OCI-LY1 (cell line): Measurements from ENCODE around the gene PTPA.

ENCODE experiments used
- EZH2 ChIP-seq: fragments of 200-600 bp; sonication (generic), shearing (Covaris generic); IDR thresholded peaks from 2 replicates; pipeline ENCODE4 v1.8.0; 2017; ENCODE audit warnings: borderline replicate concordance, mixed run types, mild to moderate bottlenecking, antibody characterized with exemption, low read length, moderate library complexity, mixed read lengths
- TF ChIP-seq, protein P1 (sequence below): fragments of 200-600 bp; sonication (generic), shearing (Covaris generic); IDR thresholded peaks from 2 replicates; pipeline ENCODE4 v1.5.1; 2017; ENCODE audit warnings: mild to moderate bottlenecking, antibody characterized with exemption, low read length, moderate library complexity, mixed read lengths

DNA sequence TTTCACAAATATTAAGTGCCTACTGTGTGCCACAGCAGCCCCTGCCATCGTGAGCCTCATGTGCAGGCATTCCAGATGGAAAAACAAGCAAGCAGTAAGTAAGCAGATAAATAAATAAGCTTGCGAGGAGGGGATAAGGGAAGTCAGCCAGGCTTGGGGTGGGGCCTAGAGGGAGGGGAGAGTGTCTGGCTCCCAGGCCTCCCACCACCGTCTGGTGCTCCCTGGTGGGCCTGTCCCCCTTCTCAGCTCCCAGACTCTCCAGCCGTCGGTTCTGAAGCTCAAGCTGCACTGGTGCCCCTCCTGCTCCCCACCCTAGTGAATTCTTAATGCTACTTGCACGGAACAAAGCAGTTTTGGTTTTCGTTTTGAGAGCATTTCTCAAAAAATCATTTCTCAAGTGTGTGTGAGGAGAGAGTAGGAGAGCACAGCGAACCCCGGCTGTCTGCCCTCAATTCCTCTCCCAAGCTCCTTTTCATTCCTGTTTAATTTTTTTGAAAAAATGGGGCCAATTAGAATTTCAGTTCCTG, 73.4 kb downstream of the PTPA start:
- TF ChIP-seq, protein P1, sequence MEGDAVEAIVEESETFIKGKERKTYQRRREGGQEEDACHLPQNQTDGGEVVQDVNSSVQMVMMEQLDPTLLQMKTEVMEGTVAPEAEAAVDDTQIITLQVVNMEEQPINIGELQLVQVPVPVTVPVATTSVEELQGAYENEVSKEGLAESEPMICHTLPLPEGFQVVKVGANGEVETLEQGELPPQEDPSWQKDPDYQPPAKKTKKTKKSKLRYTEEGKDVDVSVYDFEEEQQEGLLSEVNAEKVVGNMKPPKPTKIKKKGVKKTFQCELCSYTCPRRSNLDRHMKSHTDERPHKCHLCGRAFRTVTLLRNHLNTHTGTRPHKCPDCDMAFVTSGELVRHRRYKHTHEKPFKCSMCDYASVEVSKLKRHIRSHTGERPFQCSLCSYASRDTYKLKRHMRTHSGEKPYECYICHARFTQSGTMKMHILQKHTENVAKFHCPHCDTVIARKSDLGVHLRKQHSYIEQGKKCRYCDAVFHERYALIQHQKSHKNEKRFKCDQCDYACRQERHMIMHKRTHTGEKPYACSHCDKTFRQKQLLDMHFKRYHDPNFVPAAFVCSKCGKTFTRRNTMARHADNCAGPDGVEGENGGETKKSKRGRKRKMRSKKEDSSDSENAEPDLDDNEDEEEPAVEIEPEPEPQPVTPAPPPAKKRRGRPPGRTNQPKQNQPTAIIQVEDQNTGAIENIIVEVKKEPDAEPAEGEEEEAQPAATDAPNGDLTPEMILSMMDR, result no peak
- TF ChIP-seq EZH2, result no peak
